Stimulated activated CD4-positive, alpha-beta T cell treated with anti-CD3 and anti-CD28 coated beads, Interleukin-1b, Interleukin-23, amount 100 ng/mL, for 48 hours (primary cell): ENCODE data around the gene RAB14.

Experiments used
- DNase-seq: peaks from one replicate; pipeline ENCODE4 v3.0.0-alpha.2; 2020

Gene RAB14

GRCh38 chr9:121201738-121202533, at the start of gene RAB14:
Gene RAB14 (minus strand): TSS chr9:121201869. CDS start chr9:121193412, 8,457 bp downstream.
- peak; percentile 100 for DNase-seq

GRCh38 chr9:121249563-121249962, 47.9 kb upstream of the RAB14 start:
- DNase-seq, result no peak

GRCh38 chr9:121246821-121247561, 45.3 kb upstream of the RAB14 start:
- DNase-seq, result no peak

GRCh38 chr9:121242959-121243346, 41.3 kb upstream of the RAB14 start:
- no peak for DNase-seq

GRCh38 chr9:121242219-121242958, 40.7 kb upstream of the RAB14 start:
- no peak for DNase-seq

GRCh38 chr9:121240472-121241135, 38.9 kb upstream of the RAB14 start:
- no peak for DNase-seq

GRCh38 chr9:121239851-121240250, 38.2 kb upstream of the RAB14 start:
- no peak for DNase-seq

- DNase-seq, result no peak
Measured at GRCh38 chr9:121239071-121239470, 37.4 kb upstream of the RAB14 start.

GRCh38 chr9:121237916-121238315, 36.2 kb upstream of the RAB14 start:
- no peak for DNase-seq

- DNase-seq, result no peak
Measured at GRCh38 chr9:121235512-121235911, 33.8 kb upstream of the RAB14 start.

- no peak for DNase-seq
Measured at GRCh38 chr9:121234832-121235161, 33.1 kb upstream of the RAB14 start.

- no peak for DNase-seq
Measured at GRCh38 chr9:121233906-121234831, 32.5 kb upstream of the RAB14 start.

- DNase-seq, result no peak
Measured at GRCh38 chr9:121232251-121232650, 30.6 kb upstream of the RAB14 start.

- DNase-seq, result no peak
Measured at GRCh38 chr9:121230256-121230655, 28.6 kb upstream of the RAB14 start.

- no peak for DNase-seq
Measured at GRCh38 chr9:121227862-121228261, 26.2 kb upstream of the RAB14 start.

GRCh38 chr9:121226175-121226574, 24.5 kb upstream of the RAB14 start:
- no peak for DNase-seq

- no peak for DNase-seq
Measured at GRCh38 chr9:121225240-121225639, 23.6 kb upstream of the RAB14 start.

- DNase-seq, result no peak
Measured at GRCh38 chr9:121222524-121223171, 21.0 kb upstream of the RAB14 start.

- no peak for DNase-seq
Measured at GRCh38 chr9:121221664-121222055, 20.0 kb upstream of the RAB14 start.

- DNase-seq, result no peak
Measured at GRCh38 chr9:121220996-121221663, 19.5 kb upstream of the RAB14 start.

- no peak for DNase-seq
Measured at GRCh38 chr9:121219530-121219929, 17.9 kb upstream of the RAB14 start.
